GM10248 (cell line): Measurements from ENCODE around the gene DDX42.

ENCODE experiments used
- CTCF ChIA-PET: fragments of 300-600 bp; sonication (Branson Sonifier 250); formaldehyde crosslinking; extraction: SDS; loops from one replicate; lab custom pipeline; 2021; ENCODE audit warnings: antibody characterized with exemption; lab: Yijun Ruan, JAX
- POLR2A ChIA-PET: fragments of 350-650 bp; sonication (Branson Sonifier 250); formaldehyde crosslinking; extraction: SDS; loops from one replicate; lab custom pipeline; 2020; ENCODE audit warnings: antibody characterized with exemption; lab: Yijun Ruan, JAX
- DNase-seq: peaks from one replicate; pipeline ENCODE4 v3.0.0; 2012; ENCODE audit errors: extremely low spot score
- CTCF ChIP-seq: IDR thresholded peaks from 2 replicates; pipeline ENCODE4 v1.5.1; 2012; ENCODE audit warnings: mild to moderate bottlenecking, low read depth; ENCODE audit errors: extremely low read depth, missing control alignments, control extremely low read depth

The DDX42 gene

GRCh38 chr17:63841350-63842172 is 67.6 kb downstream of the DDX42 start:
- CTCF ChIA-PET, result interaction anchor here (0.6 to 2.6 kb wide), 5 partner anchors 10 to 18 kb away, joined by 3 to 8 read pairs (median 3); no protein-coding TSS in a partner anchor
- POLR2A ChIA-PET, result interaction anchor here (1.6 kb wide), 2 partner anchors 12 to 16 kb away, joined by 3 to 6 read pairs; no protein-coding TSS in a partner anchor
- no peak for TF ChIP-seq CTCF
- DNase-seq, result peak; percentile 28

- TF ChIP-seq CTCF, result no peak
- DNase-seq, result no peak
- CTCF ChIA-PET, result interaction anchor here (0.6 to 2.6 kb wide), 4 partner anchors 11 to 17 kb away, joined by 3 to 8 read pairs (median 4); no protein-coding TSS in a partner anchor
- POLR2A ChIA-PET, result interaction anchor here (1.6 kb wide), 1 partner anchor 13 kb away, joined by 6 read pairs; no protein-coding TSS in a partner anchor
These were observed 68.2 kb downstream of the DDX42 start for GRCh38 chr17:63842173-63842539.

- TF ChIP-seq CTCF, result no peak
- POLR2A ChIA-PET, result interaction anchor here (0.7 to 1.6 kb wide), 5 partner anchors 11 to 401 kb away, joined by 3 to 9 read pairs (median 5); partner anchors contain the start of gene CCDC47
- DNase-seq, result peak; percentile 98
- CTCF ChIA-PET, result interaction anchor here (0.9 to 2.6 kb wide), 8 partner anchors 9 to 221 kb away, joined by 3 to 8 read pairs (median 4); no protein-coding TSS in a partner anchor
These were observed 68.8 kb downstream of the DDX42 start, which contains the start of gene SMARCD2 for GRCh38 chr17:63842540-63843386. TSS of gene SMARCD2 (minus strand) at chr17:63842685. CDS start at chr17:63842674, 11 bp downstream.

- DNase-seq, result peak; percentile 56
- CTCF ChIA-PET, result interaction anchor here (0.9 to 2.6 kb wide), 7 partner anchors 9 to 220 kb away, joined by 3 to 8 read pairs (median 3); no protein-coding TSS in a partner anchor
- POLR2A ChIA-PET, result interaction anchor here (0.6 to 1.6 kb wide), 8 partner anchors 11 to 401 kb away, joined by 3 to 9 read pairs (median 5); partner anchors contain the start of genes CCDC47 and PSMC5
These were observed 69.5 kb downstream of the DDX42 start for GRCh38 chr17:63843387-63843888.

- DNase-seq, result no peak
- POLR2A ChIA-PET, result interaction anchor here (0.6 to 1.6 kb wide), 6 partner anchors 17 to 402 kb away, joined by 3 to 9 read pairs (median 5); partner anchors contain the start of genes CCDC47 and PSMC5
- CTCF ChIA-PET, result interaction anchor here (0.8 to 2.6 kb wide), 6 partner anchors 11 to 220 kb away, joined by 3 to 8 read pairs (median 4); no protein-coding TSS in a partner anchor
- no peak for TF ChIP-seq CTCF
These were observed 70.1 kb downstream of the DDX42 start for GRCh38 chr17:63843910-63844677.

GRCh38 chr17:63845509-63845908 is 71.5 kb downstream of the DDX42 start:
- POLR2A ChIA-PET, result no interaction called here
- TF ChIP-seq CTCF, result no peak
- DNase-seq, result no peak
- CTCF ChIA-PET, result interaction anchor here (14.1 kb wide), 1 partner anchor 17 kb away, joined by 137 read pairs; no protein-coding TSS in a partner anchor
